Neural progenitor cell (in vitro differentiated cells): ENCODE results near the gene PITX3.

ENCODE experiments used
- CTCF ChIP-seq: fragments of 200-600 bp; sonication (generic); IDR thresholded peaks from 2 replicates; pipeline ENCODE4 v1.5.1; 2017; ENCODE audit warnings: antibody characterized with exemption, mild to moderate bottlenecking
- EZH2 ChIP-seq: fragments of 200-600 bp; sonication (generic); IDR thresholded peaks from 2 replicates; pipeline ENCODE4 v1.6.1; 2017; ENCODE audit warnings: antibody characterized with exemption, mild to moderate bottlenecking, moderate library complexity

- peak; percentile 29 for TF ChIP-seq CTCF
- no peak for TF ChIP-seq EZH2
Observed at GRCh38 chr10:102241444-102242117, at the start of gene PITX3.
